ENCODE measurements around the gene MTHFSD. TPM values are rescaled to one million over a fixed set of nuclear protein-coding genes. Genes with fewer than 3 reads are reported as not detected.

Gene MTHFSD
- total RNA-seq, 6 donors from 2014 or later = 13.8 to 39.8 (median 22.0) TPM

DNA sequence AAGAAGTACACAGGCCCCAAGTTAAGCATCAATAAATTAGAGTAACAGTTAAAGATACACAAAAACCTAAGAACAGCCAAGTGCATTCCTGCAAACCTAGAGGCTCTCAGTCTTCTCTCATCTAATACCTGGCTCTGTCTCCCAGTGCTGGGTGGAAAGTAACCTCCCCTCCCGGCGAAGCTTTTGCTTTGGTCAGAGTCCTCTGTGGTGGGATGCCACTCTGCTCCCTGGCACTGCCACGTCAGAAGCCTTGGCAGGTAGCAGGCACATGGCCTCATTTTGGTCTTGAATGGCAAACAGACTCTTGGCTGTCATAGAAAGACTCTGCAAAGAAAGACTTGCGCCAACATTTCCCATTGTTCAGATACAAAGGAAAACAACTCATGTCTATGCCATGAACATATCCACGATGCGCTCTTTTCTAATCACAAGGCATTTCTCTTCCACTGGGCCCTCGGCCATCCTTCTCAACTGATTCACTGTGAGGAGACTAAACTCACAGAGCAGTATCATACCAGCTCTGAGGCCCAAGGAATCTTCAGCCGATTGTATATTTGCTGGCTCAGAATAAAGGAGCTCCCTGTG is 21.2 kb downstream of the MTHFSD start:
- WGBS, 2 donors = 92 to 95% methylated on average over 8 of the region's 8 CpGs

DNA sequence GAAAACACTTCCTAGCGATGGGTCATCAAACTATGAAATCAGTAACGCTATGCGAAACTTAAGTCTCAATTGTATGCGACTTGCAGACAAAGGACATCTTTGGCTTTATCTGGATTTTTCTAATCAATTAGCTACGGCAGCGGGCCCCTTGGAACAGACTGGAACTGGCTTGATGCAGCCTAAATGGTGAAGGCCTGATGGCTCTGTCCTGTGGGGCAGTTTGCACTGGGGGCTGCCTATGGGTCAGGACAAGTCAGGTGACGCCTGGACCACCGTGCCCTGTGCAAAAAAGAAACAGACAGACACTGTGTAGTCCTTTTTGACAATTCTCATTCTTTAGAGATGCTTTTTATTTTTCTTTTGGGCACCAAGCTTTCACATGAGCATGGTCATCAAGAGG is 22.0 kb downstream of the MTHFSD start:
- Histone ChIP-seq H3K4me3 (no peak overlapping the region), H3K36me3 (peaks cover 0 to 62% (median 25%) of the 10 kb centered on the region in 4 donors), H3K4me1 (no peaks in the 10 kb centered on the region), H3K27ac (no peak overlapping the region), H3K27me3 (no peaks in the 10 kb centered on the region), H3K9me3 (no peaks in the 10 kb centered on the region)
- 96 to 97% methylated on average over 8 of the region's 8 CpGs for WGBS, 2 donors
- ATAC-seq (ENCODE audit: low FRiP score in 2 of 2) (no peak), DNase-seq (no peak)
- TF ChIP-seq POLR2AphosphoS5 (IDR thresholded peaks at IDR 0.05) (no peak), POLR2A (IDR thresholded peaks at IDR 0.05) (no peak), EP300 (IDR thresholded peaks at IDR 0.05) (no peak)
- TF ChIP-seq, protein P1, sequence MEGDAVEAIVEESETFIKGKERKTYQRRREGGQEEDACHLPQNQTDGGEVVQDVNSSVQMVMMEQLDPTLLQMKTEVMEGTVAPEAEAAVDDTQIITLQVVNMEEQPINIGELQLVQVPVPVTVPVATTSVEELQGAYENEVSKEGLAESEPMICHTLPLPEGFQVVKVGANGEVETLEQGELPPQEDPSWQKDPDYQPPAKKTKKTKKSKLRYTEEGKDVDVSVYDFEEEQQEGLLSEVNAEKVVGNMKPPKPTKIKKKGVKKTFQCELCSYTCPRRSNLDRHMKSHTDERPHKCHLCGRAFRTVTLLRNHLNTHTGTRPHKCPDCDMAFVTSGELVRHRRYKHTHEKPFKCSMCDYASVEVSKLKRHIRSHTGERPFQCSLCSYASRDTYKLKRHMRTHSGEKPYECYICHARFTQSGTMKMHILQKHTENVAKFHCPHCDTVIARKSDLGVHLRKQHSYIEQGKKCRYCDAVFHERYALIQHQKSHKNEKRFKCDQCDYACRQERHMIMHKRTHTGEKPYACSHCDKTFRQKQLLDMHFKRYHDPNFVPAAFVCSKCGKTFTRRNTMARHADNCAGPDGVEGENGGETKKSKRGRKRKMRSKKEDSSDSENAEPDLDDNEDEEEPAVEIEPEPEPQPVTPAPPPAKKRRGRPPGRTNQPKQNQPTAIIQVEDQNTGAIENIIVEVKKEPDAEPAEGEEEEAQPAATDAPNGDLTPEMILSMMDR (IDR thresholded peaks at IDR 0.05) = no peak

More for the DNA sequence above, 21.2 kb downstream of the MTHFSD start:
- no peaks in the 10 kb centered on the region for H3K4me1 ChIP-seq
- no peaks in the 10 kb centered on the region for H3K9me3 ChIP-seq
- H3K36me3 ChIP-seq = peaks cover 0 to 70% (median 30%) of the 10 kb centered on the region in 4 donors
- DNase-seq (no peak), ATAC-seq (ENCODE audit: low FRiP score in 2 of 2) (no peak)
- no peak overlapping the region for H3K4me3 ChIP-seq
- no peaks in the 10 kb centered on the region for H3K27me3 ChIP-seq
- no peak for TF ChIP-seq POLR2A (IDR thresholded peaks at IDR 0.05)
- TF ChIP-seq, protein P1 (IDR thresholded peaks at IDR 0.05) = no peak
- TF ChIP-seq POLR2AphosphoS5 (IDR thresholded peaks at IDR 0.05) = no peak
- no peak for TF ChIP-seq EP300 (IDR thresholded peaks at IDR 0.05)
- H3K27ac ChIP-seq = no peak overlapping the region

DNA sequence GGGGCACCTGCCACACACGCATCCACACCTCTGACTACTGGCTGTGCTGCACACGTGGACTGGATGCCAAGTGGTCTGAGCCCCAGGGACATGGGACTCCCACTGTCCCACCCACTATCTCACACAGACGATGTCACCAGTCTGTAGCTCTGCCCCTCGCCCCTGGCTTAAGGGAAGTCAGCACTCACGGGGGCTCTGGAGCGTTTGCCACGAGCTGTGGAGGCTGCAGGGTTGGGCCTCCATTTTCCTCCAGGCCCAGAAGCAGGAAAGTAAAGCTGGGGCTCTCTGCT is 22.6 kb downstream of the MTHFSD start:
- no peak for TF ChIP-seq POLR2AphosphoS5 (IDR thresholded peaks at IDR 0.05)
- ATAC-seq (ENCODE audit: low FRiP score in 2 of 2) = no peak

DNA sequence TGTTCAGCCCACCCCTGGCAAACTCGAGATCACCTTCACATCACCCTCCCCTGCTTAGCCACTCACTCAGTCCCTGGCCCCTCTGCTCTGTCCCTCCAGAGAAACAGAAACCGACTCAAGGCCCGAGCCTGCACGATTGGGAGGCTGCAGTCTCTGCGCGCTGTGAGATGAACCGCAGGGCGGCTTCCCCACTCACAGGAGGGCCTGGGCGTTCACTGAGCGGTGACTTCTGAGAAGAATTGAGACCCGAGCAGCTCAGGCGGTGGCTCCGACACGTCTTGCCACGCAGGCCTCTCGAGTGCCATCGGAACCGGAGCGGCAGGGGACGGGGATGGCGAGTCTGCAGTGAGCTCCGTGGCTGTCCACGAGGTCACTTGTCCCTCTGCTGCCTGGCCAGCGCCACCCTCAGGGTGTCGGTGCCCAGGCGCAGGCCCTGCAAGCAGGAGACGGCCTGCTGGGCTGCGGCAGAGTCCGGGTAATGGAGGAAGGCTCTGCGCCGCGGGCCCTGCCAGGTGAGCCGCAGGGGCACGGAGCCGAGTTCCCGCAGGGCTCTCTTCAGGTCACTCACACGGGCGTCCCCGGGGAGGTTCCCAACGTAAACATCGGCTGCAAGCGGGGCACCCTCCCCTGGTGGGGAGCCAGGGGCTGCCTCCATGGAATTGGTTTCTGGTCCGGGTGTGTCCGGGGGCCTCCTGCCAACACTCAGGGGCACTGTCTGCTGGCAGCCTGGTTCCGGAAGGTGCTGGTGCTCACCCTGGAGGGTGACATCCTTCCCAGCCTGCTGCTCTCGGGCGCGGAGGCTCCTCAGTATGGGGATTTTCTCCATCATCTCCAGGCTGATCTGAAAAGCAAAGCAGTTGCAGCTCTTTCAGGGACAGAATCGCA is 23.2 kb downstream of the MTHFSD start:
- H3K4me3 ChIP-seq = no peak overlapping the region
- no peaks in the 10 kb centered on the region for H3K9me3 ChIP-seq
- H3K27me3 ChIP-seq = no peaks in the 10 kb centered on the region
- peaks cover 0 to 51% (median 16%) of the 10 kb centered on the region in 4 donors for H3K36me3 ChIP-seq
- H3K27ac ChIP-seq = no peak overlapping the region
- DNase-seq = peak in 1 of 2 donors; percentile 80
- WGBS, 2 donors = 91 to 96% methylated on average over 19 to 43 of the region's 49 CpGs
- TF ChIP-seq, protein P1 (IDR thresholded peaks at IDR 0.05) = no peak
- TF ChIP-seq EP300 (IDR thresholded peaks at IDR 0.05) = no peak
- TF ChIP-seq POLR2AphosphoS5 (IDR thresholded peaks at IDR 0.05) = no peak
- no peak for TF ChIP-seq POLR2A (IDR thresholded peaks at IDR 0.05)
- H3K4me1 ChIP-seq = no peaks in the 10 kb centered on the region
- no peak for ATAC-seq (ENCODE audit: low FRiP score in 2 of 2)

More for the DNA sequence above, 22.6 kb downstream of the MTHFSD start:
- Histone ChIP-seq H3K9me3 (no peaks in the 10 kb centered on the region), H3K4me1 (no peaks in the 10 kb centered on the region), H3K36me3 (peaks cover 0 to 56% (median 19%) of the 10 kb centered on the region in 4 donors), H3K27me3 (no peaks in the 10 kb centered on the region), H3K4me3 (no peak overlapping the region), H3K27ac (no peak overlapping the region)
- WGBS, 2 donors = 95% methylated on average over 5 of the region's 7 CpGs; no CpG with 5 or more reads in 1 of the 2 donors
- no peak for DNase-seq

DNA sequence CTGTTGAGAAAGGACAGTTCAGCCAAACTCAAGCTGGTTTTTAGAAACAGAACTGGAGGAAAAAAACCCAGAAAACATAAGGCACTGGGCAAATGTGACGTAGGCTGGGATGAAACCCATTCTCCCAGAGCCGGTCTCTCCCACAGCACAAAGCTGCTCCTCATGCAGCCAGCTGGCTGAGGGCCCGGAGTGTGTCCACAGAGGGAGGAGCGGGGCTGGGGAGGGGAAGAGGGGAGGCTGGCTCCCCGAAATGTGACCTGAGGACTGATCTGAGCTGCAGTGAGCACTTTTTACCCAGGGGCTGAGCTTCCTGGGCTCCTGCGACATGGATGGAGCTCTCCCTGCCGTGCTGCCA is 23.9 kb downstream of the MTHFSD start:
- peak in 1 of 2 donors; percentile 54 for ATAC-seq (ENCODE audit: low FRiP score in 2 of 2)

More for the DNA sequence above, 23.9 kb downstream of the MTHFSD start:
- no peak overlapping the region for H3K27ac ChIP-seq
- no peaks in the 10 kb centered on the region for H3K9me3 ChIP-seq
- H3K4me3 ChIP-seq = no peak overlapping the region
- WGBS, 2 donors = 83 to 90% methylated on average over 7 of the region's 7 CpGs
- H3K4me1 ChIP-seq = no peaks in the 10 kb centered on the region
- TF ChIP-seq, protein P1 (IDR thresholded peaks at IDR 0.05) = no peak
- TF ChIP-seq EP300 (IDR thresholded peaks at IDR 0.05) = no peak
- no peak for TF ChIP-seq POLR2AphosphoS5 (IDR thresholded peaks at IDR 0.05)
- TF ChIP-seq POLR2A (IDR thresholded peaks at IDR 0.05) = no peak
- H3K36me3 ChIP-seq = peaks cover 0 to 43% (median 14%) of the 10 kb centered on the region in 4 donors
- H3K27me3 ChIP-seq = no peaks in the 10 kb centered on the region
- DNase-seq = no peak
